Measurements from ENCODE around the gene ERP44.
"Not testable (repeated sequence)": the region's sequence is repeated elsewhere in the genome, so short reads cannot be mapped to it uniquely, and the experiment has no call there.

Gene ERP44

DNA sequence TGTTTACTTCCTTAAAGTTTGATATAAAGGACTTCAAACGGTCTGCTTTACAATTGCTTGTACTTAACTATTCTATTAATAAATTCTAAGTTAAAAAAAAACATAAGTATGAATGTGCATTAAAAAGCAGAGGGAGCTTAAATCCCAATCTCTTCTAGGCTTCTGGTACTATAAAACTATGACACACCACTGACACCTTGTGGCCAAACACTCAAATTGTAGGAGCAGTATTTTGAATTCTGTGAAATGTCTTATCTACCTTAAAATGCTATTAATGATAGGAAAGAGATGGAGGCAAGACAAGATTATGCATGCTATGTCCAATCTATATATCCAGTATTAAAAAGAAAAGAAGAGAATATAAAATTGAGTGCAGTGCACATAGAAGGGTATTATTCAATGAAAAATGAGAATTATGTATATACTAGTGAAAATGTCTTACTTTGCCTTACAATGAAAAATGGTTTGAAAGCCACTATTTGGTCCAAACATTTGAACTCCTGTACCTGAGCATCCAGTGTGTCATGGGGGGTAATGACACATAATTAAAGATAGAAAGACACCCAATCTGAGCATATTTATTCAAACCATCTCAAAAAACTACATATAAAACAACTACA, 87.6 kb downstream of the ERP44 start:
- no peak for DNase-seq (ENCODE audit: low read depth)

- no peak for DNase-seq (ENCODE audit: low read depth)
Measured at GRCh38 chr9:99999797-100000196, 99.0 kb downstream of the ERP44 start.

- no peak for DNase-seq (ENCODE audit: low read depth)
Measured at GRCh38 chr9:99998866-99999265, 99.9 kb downstream of the ERP44 start.

DNA sequence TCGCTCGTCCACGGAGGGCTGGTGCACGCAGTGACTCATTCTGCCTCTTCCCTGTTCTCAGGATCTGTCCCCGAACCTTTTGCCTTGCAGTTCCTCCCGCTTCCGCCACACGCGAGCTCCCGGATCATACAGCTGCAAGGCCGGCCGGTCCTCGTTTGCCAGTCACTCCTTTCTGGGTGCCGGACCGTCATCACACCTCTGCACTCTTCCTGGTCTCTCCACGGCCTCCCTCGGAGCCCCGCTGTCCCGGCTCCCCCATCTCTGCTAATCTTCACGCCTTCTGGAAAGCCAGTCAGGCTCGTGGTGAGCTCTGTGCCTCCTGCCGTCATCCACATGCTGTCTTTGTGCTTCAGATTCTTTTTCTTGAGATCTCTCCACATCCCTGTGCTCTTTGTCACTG, 100.5 kb downstream of the ERP44 start:
- DNase-seq (ENCODE audit: low read depth), result no peak

GRCh38 chr9:99990508-99990907, 108.3 kb downstream of the ERP44 start:
- not testable (repeated sequence) for DNase-seq (ENCODE audit: low read depth)

DNA sequence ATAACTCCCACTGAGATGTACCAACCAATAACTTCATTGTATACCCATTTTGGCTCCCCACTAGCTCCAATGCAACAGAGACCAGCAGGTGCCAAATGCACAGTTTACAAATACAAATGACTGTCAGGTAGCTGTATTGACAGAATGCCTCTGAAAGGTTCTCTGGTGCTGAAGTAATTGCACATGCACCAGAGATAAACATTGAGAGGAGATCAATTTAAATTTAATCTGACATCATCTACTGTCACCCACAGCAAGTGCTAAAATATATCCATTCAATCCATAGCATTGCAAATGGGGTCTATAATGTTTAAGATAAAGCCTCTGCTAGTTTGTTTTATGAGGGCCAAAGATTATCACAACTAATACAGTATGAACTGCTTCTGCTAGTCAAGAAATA, 112.2 kb downstream of the ERP44 start:
- DNase-seq (ENCODE audit: low read depth), result no peak

DNA sequence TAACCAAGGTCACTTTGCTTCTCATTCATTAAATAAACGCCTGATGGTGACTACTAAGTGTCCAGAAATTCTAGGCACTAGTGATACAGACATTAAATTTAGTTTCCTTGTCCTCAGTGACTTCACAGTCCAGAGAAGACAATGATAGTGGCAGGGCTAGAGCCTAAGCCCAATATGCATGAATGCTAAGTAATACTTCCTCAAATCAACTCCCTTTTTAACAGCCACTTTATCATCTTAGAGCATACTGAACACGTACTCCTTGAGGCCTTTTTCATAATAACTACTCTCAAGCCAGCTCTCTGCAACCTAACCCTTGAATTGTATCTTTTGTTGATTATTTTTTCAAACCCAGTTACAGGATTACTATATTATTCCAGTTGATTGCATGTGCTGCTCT, 118.2 kb downstream of the ERP44 start:
- no peak for DNase-seq (ENCODE audit: low read depth)

- DNase-seq (ENCODE audit: low read depth), result no peak
Measured at GRCh38 chr9:99978221-99978620, 120.6 kb downstream of the ERP44 start.

- no peak for DNase-seq (ENCODE audit: low read depth)
Measured at GRCh38 chr9:99977033-99977792, 121.6 kb downstream of the ERP44 start.

DNA sequence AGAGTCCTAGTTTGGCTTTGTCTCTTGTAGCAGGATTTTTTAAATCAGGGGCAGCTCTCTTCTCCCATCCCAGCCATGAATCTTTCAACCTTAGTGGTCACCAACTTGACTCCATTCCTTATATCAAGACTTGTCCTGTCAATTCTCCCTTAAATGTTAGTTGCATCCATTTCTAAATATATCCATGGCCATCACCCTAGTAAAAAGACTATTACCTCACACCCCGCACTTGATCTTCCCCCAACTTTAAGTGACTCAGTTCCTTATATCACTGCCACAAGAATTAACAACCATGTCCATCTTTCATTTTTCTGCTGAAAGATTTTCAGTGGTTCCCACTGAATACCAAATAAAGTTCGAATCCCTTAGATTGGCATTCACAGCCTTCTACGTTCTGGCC, 125.3 kb downstream of the ERP44 start:
- no peak for DNase-seq (ENCODE audit: low read depth)

DNA sequence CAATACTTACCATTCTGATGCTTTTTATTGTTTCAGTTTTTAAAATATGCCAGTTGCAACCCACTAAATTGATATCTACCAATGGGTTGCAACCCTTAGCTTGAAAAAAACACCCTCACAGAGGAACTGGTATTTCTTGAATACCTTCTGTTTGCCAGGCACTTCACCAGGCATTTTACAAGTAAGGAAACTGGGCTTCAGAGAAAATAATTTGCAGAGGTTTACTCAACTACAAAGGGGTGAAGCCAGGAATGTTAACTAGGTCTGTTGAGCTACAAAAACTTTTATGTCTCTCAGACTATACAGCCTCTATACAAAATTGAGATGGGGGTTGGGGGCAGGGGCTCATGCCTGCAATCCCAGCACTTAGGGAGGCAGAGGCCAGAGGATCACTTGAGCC, 127.4 kb downstream of the ERP44 start:
- no peak for DNase-seq (ENCODE audit: low read depth)

DNA sequence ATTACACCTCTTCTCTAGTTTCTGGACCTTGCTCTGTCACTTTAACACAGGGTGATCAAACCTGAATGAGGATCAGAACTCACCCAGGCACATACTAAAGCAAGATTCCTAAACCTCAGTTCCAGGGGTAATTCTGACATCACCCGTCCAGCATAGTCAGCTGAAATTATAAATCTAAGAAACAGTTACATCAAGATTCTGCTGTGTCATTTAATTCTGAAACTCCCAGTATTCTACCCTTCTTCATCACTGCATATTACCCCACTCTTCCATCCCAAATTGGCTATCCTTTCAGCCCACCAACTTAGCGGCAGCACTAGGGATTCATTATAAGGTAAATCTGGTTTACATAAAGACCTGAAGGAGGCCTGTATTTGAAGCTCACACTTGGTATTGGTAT, 128.3 kb downstream of the ERP44 start:
- no peak for DNase-seq (ENCODE audit: low read depth)

DNA sequence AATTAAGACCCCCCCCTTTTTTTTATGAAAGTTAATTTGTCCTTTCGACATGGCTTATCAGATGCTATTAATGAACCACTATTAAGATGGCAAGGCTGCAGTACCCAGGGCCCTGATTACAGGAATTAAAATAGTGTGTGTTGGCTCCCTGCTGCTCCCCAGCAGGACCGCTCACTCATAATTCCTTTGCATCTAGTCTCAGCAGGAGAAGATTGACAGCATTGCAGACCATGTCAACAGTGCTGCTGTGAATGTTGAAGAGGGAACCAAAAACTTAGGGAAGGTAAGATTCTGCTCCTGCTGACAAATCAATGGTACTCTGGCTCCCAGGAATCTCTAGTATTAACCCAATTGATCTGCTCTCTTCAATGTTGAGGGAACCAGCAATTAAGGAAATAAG, 131.3 kb downstream of the ERP44 start:
- no peak for DNase-seq (ENCODE audit: low read depth)

DNA sequence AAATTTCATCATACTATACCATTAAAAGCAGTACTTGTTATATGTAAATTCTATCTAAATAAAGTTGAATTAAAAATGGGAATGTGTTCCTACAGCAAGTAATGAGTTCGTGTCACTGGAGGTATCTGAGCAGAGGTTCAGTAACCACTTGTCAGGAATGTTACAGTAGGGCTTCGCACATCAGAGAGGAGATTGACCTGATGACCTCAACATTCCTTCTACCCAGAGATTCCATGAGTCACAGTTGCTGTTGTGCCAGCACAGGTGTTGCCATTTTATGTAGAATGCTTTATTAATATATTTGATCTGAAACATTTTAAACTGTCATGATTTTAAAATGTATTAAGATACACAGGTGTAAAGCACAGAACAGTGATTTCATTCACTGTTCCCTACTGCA, 132.1 kb downstream of the ERP44 start:
- peak; percentile 13 for DNase-seq (ENCODE audit: low read depth)

DNA sequence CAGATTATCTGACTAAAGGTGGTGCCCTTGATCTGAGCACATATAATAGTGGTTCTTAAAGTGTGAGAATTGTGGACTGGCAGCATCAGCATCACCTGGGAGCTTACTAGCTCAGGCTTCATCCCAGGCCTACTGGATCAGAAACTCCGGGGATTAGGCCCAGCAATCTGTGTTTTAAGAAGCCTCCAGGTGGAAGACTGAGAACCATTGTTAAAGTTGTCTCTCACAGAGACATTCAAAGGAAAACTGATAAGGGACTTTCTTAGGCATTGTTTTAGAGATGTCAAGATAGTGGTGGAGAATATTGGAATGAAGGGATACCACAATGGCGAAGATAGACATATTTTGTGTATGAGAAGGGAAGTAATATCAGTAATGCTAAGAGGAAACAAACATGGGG, 132.8 kb downstream of the ERP44 start:
- DNase-seq (ENCODE audit: low read depth), result no peak

DNA sequence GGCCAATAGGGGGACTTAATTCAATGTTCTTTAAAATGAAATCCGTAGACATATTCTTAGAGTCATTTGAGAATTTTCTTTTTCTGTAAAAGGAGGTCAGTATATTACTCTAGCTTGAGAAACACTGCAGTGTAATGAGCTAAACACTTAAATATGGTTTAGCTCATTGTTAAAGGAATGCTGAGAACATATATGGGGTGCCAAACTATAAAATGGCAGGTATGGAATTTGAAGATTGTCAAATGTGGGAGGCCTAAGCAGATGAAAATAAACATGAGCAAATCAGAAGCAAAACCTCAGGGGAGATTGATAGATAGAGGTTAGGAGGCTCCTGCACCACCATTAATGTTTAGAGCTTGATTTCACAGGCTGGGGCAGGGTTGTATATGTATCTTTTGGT, 134.5 kb downstream of the ERP44 start:
- no peak for DNase-seq (ENCODE audit: low read depth)

DNA sequence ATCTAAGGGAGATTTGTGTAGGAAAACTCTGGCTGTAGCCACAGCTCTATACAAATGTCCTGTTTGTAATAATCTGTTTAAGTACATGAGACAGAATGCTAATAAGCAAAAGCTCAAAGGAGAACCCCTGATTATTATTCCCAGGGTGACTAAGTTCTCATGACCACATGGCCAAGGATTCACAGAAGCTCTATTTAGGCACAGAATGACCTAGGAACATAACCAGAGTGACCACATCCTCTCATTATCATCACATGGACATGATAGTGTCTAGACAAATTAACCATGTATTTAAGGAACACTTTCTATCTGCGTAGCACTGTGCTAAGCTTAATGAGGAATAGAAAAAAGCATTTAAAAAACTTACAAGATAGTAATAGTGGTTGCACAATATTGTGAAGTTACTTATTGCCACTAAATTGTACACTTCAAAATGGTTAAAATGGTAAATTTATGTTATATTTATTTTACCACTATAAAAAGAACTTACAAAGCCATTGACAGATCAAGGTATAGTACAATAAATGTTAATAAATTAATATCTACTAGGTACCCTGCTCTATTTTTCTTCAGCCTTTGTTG, 136.0 kb downstream of the ERP44 start:
- DNase-seq (ENCODE audit: low read depth), result no peak

GRCh38 chr9:99955606-99956005, 143.2 kb downstream of the ERP44 start:
- DNase-seq (ENCODE audit: low read depth), result no peak

DNA sequence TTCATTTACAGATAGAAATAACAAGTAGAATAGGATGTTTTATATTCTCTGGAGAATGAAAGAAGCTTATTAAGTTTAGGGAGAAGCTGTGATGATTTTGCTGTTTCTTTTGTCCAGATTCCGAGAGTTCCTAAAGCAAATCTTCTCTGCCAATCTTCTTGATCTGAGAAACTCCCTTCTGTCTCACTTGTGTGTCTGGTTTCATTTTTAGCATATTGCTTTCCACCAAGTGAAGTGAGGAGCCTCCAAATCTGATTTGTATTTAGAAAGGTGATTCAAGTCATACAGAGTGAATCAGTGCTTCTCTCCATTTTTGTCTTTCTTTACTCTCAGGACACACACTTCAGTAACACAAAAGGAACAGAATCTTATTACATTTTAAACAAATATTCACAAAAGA, 144.0 kb downstream of the ERP44 start:
- no peak for DNase-seq (ENCODE audit: low read depth)

GRCh38 chr9:99953861-99954507, 144.8 kb downstream of the ERP44 start:
- DNase-seq (ENCODE audit: low read depth), result no peak

DNA sequence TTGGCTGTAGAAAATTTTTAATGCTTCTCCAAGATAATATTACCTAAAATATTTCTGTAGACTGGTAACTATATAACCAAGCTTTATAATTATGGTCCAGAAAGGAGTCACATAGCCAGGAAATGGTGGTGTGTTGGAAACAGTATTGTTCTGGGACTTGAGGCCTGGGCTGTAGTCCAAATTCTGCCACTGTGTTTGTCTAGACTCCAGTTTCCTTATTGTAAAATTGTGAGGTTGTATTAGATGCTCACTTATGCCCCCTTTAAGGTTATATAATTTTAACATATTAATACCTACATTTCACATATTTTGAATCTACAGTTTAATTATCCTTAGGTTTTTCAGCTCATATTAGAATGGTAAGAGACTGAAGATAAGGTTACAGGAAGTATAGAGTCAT, 149.9 kb downstream of the ERP44 start:
- no peak for DNase-seq (ENCODE audit: low read depth)

- DNase-seq (ENCODE audit: low read depth), result no peak
Measured at GRCh38 chr9:99948482-99948881, 150.3 kb downstream of the ERP44 start.

- DNase-seq (ENCODE audit: low read depth), result no peak
Measured at GRCh38 chr9:99947395-99947794, 151.4 kb downstream of the ERP44 start.

Data from HS-5 (cell line).